ENCODE results near the gene KIF7.

The KIF7 gene

DNA sequence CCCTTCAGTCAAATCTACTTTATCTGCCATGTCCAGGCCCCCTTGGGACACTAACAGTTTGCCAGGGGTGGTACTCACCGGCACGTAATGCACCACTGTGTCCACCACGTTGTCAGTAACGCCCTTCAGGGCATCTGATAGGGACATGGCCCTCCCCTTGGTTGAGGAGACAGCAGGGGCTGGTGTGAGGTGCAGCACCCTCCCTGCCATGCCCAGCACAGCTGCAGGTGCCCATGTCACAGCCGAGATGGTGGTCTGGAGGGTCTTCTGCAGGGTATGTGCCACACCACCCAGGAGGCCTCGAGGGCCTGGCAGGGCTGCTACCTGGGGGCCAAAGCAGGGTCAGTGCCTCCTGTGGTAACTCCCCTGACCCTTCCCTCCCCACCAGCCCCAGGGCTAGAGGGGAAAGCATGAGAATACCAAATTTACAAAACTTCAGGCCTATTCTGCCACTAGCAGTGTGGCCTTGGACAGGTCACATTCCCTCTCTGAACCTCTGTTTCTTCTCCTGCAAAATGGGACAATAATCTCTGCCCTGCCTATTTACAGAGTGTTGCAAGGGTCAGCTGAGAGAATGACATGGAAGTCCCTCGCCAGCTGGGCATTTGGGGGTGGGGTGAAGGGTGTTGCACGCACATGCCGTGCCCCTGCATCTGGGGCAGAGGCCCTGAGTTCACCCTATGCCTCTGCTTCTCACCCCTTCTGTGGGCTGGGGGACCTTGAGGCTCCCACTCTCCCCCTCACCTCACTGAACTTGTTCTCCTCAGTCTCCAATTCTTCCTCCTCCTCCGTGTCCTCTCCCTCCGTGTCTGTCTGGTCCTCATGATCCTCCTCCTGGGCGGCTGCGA is 11.8 kb upstream of the KIF7 start:
- Histone ChIP-seq H3K9me2 (ENCODE audit: low read depth, low read length) (no peaks in the 10 kb centered on the region), H3K79me2 (ENCODE audit: insufficient read depth, low read length) (no peaks in the 10 kb centered on the region), H3K9me3 (ENCODE audit: low read length) (no peaks in the 10 kb centered on the region), H3K9ac (ENCODE audit: low read length) (no peak overlapping the region), H3K27ac (ENCODE audit: low read depth, low read length, poor library complexity, severe bottlenecking) (no peak overlapping the region), H3K36me3 (ENCODE audit: insufficient read depth, low read length) (no peaks in the 10 kb centered on the region), H2AFZ (ENCODE audit: low read length) (no peak overlapping the region), H4K20me1 (ENCODE audit: insufficient read depth, low read length) (no peaks in the 10 kb centered on the region), H3K4me2 (ENCODE audit: low read length) (no peak overlapping the region), H3K4me1 (ENCODE audit: insufficient read depth, low read length, severe bottlenecking) (no peaks in the 10 kb centered on the region), H3F3A (ENCODE audit: insufficient read depth, low read length) (no peaks in the 10 kb centered on the region), H3K4me3 (ENCODE audit: low read depth, low read length, poor library complexity, severe bottlenecking) (no peak overlapping the region), H3K27me3 (ENCODE audit: insufficient read depth, low read length) (no peaks in the 10 kb centered on the region)
- no peak for TF ChIP-seq EZH2 (IDR thresholded peaks at IDR 0.05; ENCODE audit: borderline replicate concordance, low read length)
- TF ChIP-seq, protein P1, sequence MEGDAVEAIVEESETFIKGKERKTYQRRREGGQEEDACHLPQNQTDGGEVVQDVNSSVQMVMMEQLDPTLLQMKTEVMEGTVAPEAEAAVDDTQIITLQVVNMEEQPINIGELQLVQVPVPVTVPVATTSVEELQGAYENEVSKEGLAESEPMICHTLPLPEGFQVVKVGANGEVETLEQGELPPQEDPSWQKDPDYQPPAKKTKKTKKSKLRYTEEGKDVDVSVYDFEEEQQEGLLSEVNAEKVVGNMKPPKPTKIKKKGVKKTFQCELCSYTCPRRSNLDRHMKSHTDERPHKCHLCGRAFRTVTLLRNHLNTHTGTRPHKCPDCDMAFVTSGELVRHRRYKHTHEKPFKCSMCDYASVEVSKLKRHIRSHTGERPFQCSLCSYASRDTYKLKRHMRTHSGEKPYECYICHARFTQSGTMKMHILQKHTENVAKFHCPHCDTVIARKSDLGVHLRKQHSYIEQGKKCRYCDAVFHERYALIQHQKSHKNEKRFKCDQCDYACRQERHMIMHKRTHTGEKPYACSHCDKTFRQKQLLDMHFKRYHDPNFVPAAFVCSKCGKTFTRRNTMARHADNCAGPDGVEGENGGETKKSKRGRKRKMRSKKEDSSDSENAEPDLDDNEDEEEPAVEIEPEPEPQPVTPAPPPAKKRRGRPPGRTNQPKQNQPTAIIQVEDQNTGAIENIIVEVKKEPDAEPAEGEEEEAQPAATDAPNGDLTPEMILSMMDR (IDR thresholded peaks at IDR 0.05; ENCODE audit: low read length) = no peak

DNA sequence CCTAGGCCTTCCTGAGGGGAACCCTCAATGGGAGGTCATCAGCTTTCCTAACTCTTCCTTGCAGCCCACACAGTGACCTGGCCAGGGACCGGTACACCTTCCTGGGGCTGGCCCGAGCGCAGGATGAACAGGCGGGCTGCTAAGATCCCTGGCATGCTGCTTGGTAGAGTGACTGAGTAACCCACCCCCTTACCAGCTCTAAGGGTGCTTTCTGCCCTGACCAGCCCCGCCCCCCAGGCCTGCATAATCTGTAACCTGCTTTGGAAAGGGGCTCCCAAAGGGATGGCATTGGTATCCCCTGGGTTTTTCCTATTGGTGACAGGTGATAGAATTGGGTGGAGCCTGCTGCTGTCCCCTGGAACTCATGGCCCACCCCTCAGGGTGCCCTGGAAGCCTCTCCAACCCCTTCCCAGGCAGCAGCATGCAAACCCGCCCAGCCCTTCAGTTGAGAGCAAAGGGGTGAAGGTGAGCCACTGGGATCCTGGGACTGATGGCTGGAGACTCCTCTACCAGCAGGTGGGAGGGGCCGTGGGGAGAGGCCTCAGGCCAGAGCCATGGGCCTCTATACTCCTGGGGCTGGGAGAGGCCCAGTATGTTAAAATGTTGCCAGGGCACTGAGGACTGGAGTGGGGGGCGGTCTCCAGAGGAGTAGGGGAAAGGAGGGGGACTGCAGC is 11.1 kb upstream of the KIF7 start:
- Histone ChIP-seq H4K20me1 (ENCODE audit: insufficient read depth, low read length) (no peaks in the 10 kb centered on the region), H3K36me3 (ENCODE audit: insufficient read depth, low read length) (no peaks in the 10 kb centered on the region), H3K4me2 (ENCODE audit: low read length) (no peak overlapping the region), H2AFZ (ENCODE audit: low read length) (no peak overlapping the region), H3K79me2 (ENCODE audit: insufficient read depth, low read length) (no peaks in the 10 kb centered on the region), H3K4me1 (ENCODE audit: insufficient read depth, low read length, severe bottlenecking) (no peaks in the 10 kb centered on the region), H3K9ac (ENCODE audit: low read length) (no peak overlapping the region), H3F3A (ENCODE audit: insufficient read depth, low read length) (no peaks in the 10 kb centered on the region), H3K27ac (ENCODE audit: low read depth, low read length, poor library complexity, severe bottlenecking) (no peak overlapping the region), H3K9me3 (ENCODE audit: low read length) (no peaks in the 10 kb centered on the region), H3K4me3 (ENCODE audit: low read depth, low read length, poor library complexity, severe bottlenecking) (no peak overlapping the region), H3K9me2 (ENCODE audit: low read depth, low read length) (no peaks in the 10 kb centered on the region), H3K27me3 (ENCODE audit: insufficient read depth, low read length) (no peaks in the 10 kb centered on the region)
- TF ChIP-seq, protein P1 (IDR thresholded peaks at IDR 0.05; ENCODE audit: low read length) = no peak
- no peak for TF ChIP-seq EZH2 (IDR thresholded peaks at IDR 0.05; ENCODE audit: borderline replicate concordance, low read length)

DNA sequence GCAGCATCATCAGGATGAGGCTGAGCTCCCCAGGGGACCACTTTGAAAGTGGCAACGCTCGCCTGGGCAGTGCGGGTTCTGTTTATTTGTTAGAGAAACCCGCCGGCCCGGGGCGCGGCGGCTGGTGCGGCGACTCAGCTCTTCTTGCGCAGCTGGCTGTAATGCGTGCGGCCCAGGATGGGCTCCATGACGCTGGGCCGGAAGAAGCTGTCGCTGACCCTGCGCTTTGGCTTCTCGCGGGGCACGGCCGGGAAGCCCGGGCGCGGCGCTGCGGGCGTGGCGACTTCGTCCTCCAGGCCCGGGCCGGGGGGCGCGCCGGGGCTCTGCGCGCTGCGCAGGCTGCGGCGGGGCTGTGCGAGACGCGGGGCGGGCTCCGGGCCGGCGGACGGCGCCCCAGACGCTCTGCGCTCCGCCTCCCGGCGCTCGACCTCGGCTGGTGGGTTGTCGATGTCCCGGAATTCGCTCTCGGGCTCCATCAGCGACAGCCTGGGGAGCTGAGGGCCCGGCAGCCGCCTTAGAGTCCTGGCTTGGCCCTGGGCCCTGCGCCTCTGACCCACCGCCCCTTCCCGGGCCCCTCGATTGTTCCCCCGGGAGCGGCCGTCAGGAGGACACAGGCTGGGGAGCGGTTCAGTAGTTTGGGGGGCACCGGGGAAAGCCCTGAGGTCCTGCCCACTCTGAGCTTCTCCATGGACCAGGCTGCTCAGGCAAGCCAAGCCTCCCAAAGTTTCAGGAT is 10.3 kb upstream of the KIF7 start:
- Histone ChIP-seq H3K9me3 (ENCODE audit: low read length) (no peaks in the 10 kb centered on the region), H3K4me1 (ENCODE audit: insufficient read depth, low read length, severe bottlenecking) (no peaks in the 10 kb centered on the region), H3K4me3 (ENCODE audit: low read depth, low read length, poor library complexity, severe bottlenecking) (no peak overlapping the region), H3K9ac (ENCODE audit: low read length) (no peak overlapping the region), H3F3A (ENCODE audit: insufficient read depth, low read length) (no peaks in the 10 kb centered on the region), H3K4me2 (ENCODE audit: low read length) (no peak overlapping the region), H4K20me1 (ENCODE audit: insufficient read depth, low read length) (no peaks in the 10 kb centered on the region), H2AFZ (ENCODE audit: low read length) (no peak overlapping the region), H3K79me2 (ENCODE audit: insufficient read depth, low read length) (no peaks in the 10 kb centered on the region), H3K27ac (ENCODE audit: low read depth, low read length, poor library complexity, severe bottlenecking) (no peak overlapping the region), H3K36me3 (ENCODE audit: insufficient read depth, low read length) (no peaks in the 10 kb centered on the region), H3K9me2 (ENCODE audit: low read depth, low read length) (no peaks in the 10 kb centered on the region), H3K27me3 (ENCODE audit: insufficient read depth, low read length) (no peaks in the 10 kb centered on the region)
- TF ChIP-seq, protein P1 (IDR thresholded peaks at IDR 0.05; ENCODE audit: low read length) = no peak
- TF ChIP-seq EZH2 (IDR thresholded peaks at IDR 0.05; ENCODE audit: borderline replicate concordance, low read length) = no peak

All from OCI-LY1 (cell line).